ENCODE measurements around the gene CAPG. TPM values are rescaled to one million over a fixed set of nuclear protein-coding genes. Genes with fewer than 3 reads are reported as not detected.

Gene CAPG
- total RNA-seq, 1 donor from 2014 or later: 3.5 TPM

DNA sequence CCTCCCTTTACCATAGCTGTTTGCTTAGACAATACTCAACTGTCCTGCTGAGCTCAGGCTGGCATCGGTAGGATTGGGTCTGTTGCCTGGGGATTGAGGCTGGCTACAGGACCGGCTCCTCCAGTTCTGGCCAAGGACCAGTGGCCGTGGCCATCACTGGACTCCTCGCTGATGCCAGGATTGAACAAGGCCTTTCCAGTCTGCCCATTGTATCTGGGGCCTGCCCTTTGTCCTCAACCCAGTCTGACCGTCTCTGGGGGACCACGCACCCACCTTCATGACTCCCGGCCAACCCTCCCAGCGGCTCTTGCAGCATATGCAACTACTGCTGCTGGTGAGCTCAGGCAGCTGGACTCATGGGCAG is 37.0 kb upstream of the CAPG start:
- Histone ChIP-seq H3K4me1 (peaks cover 19% of the 10 kb centered on the region), H3K27me3 (ENCODE audit: low read depth) (no peaks in the 10 kb centered on the region), H3K9me3 (replicated peaks) (no peaks in the 10 kb centered on the region), H3K36me3 (no peaks in the 10 kb centered on the region), H3K27ac (replicated peaks) (peak overlapping the region; percentile 75), H3K4me3 (no peak overlapping the region)
- intact Hi-C loops (cut with micrococcal nuclease): no loop called here
- DNase-seq: no peak
- TF ChIP-seq, protein P1, sequence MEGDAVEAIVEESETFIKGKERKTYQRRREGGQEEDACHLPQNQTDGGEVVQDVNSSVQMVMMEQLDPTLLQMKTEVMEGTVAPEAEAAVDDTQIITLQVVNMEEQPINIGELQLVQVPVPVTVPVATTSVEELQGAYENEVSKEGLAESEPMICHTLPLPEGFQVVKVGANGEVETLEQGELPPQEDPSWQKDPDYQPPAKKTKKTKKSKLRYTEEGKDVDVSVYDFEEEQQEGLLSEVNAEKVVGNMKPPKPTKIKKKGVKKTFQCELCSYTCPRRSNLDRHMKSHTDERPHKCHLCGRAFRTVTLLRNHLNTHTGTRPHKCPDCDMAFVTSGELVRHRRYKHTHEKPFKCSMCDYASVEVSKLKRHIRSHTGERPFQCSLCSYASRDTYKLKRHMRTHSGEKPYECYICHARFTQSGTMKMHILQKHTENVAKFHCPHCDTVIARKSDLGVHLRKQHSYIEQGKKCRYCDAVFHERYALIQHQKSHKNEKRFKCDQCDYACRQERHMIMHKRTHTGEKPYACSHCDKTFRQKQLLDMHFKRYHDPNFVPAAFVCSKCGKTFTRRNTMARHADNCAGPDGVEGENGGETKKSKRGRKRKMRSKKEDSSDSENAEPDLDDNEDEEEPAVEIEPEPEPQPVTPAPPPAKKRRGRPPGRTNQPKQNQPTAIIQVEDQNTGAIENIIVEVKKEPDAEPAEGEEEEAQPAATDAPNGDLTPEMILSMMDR (IDR thresholded peaks at IDR 0.05; ENCODE audit: borderline replicate concordance): no peak

DNA sequence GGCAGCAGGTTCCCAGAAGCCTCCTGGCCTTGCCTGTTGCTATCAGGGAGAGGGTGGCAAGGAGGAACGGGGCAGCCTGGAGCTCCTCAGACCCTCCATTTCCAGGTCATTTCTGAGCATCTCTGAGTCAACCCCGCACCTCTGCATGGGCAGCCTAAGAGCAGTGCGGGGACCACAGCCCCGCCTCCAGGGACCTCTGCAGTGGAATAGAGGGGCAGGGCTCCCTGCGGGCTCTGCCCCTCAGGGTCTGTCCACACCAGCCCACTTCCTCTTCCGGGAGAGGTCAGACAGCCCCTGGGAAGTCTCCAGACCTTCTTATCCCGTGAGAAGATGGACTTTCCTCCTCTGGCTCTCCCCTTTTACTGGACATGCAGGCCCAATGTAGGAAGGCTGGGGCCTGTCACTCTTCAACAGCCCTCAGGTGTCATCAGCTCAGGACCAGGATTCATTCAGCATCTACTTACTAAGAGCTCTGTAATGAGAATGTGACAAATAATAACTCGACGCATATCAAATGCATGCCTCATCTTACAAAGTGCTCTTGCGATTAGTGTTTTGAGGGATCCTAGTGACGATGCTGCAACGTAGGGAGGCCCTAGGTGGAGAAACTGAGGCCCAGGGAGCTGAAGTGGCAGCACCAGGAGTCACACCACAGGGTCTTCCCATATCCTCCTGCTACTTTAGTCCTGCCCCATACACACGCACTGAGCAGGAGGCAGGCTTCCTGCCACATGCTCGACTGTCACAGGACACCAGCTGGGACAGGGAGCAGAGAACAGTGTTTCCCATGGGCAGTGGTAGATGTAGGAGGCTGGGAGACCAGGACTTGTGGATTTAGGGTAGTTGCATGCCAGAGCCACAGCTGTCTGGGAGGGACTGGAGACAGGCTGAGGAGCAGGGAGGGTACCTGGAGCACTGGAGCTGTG is 36.4 kb upstream of the CAPG start:
- H3K27me3 ChIP-seq (ENCODE audit: low read depth): no peaks in the 10 kb centered on the region
- H3K27ac ChIP-seq (replicated peaks): peak overlapping the region; percentile 75
- DNase-seq: no peak
- intact Hi-C loops (cut with micrococcal nuclease): no loop called here
- H3K9me3 ChIP-seq (replicated peaks): no peaks in the 10 kb centered on the region
- no peak overlapping the region for H3K4me3 ChIP-seq
- peaks cover 19% of the 10 kb centered on the region for H3K4me1 ChIP-seq
- no peaks in the 10 kb centered on the region for H3K36me3 ChIP-seq
- TF ChIP-seq, protein P1 (IDR thresholded peaks at IDR 0.05; ENCODE audit: borderline replicate concordance): no peak

DNA sequence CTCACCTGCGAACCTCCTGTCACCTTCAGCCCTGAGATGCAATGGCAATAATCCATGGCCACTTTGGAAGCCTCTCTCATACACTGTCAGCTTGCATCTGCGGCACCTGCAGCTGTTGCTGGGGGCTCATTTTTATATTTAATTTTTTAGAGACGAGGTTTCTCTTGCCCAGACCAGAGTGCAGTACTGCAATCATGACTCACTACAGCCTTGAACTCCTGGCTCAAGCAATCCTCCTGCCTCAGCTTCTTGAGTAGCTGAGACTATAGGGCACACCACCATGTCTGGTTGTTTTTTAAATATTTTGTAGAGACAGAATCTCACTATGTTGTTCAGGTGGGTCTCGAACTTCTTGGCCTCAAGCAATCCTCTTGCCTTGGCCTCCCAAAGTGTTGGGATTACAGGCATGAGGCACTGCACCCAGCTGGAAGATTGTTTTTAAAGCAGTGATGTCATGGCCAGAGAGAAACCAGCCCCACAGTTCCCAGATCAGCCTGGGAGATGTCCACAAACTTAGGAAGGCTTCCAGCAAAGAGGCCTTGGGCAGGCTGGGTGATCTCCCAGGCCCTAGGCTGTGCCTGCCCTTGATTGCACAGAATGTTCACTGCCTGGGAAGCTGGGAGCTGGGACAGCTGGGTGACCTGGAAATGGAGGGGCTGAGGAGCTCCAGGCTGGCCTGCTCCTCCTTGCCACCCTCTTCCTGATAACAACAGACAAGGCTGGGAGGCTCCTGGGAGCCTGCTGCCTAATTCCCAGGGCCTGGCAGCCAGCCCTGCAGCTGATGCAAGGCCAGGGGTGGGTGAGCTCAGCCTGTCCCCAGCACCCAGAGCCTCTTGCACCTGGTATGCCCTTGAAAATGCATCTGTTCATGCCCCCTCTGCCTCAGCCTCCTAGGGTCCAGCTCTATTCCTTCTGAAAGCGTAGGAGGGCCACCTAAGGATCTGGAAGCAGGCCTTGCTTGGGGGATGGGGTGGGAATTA is 35.4 kb upstream of the CAPG start:
- intact Hi-C loops (cut with micrococcal nuclease): no loop called here
- DNase-seq: peak; percentile 54
- Histone ChIP-seq H3K9me3 (replicated peaks) (no peaks in the 10 kb centered on the region), H3K27me3 (ENCODE audit: low read depth) (no peaks in the 10 kb centered on the region), H3K36me3 (no peaks in the 10 kb centered on the region), H3K27ac (replicated peaks) (peak overlapping the region; percentile 75), H3K4me1 (peaks cover 19% of the 10 kb centered on the region), H3K4me3 (no peak overlapping the region)
- TF ChIP-seq, protein P1 (IDR thresholded peaks at IDR 0.05; ENCODE audit: borderline replicate concordance): no peak

DNA sequence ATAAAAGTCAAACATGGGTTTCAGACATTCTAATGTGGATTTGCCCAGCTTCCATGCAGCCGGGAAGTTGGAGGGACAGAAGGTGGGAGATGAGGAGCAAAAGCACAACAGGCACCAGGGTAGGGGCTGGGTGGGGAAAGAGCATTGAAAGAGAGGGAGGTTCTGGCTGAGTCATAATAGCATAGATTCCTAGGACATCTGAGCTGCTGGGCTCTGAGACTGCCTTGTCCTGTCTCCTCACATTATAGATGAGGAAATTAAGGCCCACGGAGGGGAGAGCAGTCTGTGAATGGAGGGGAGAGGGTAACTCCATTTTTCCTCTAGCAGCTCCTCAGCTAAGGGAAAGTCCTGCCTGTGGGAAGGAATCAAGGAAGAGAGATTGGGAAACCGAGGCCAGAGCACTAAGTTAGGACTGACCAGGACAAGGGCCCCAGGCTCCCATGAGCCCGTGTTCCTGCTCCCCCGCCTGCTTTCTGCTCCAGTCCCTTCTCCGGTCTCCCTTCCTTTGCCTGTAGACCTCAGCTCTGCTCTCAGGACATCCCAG is 34.5 kb upstream of the CAPG start:
- TF ChIP-seq, protein P1 (IDR thresholded peaks at IDR 0.05; ENCODE audit: borderline replicate concordance): no peak
- H3K27ac ChIP-seq (replicated peaks): peak overlapping the region; percentile 75

DNA sequence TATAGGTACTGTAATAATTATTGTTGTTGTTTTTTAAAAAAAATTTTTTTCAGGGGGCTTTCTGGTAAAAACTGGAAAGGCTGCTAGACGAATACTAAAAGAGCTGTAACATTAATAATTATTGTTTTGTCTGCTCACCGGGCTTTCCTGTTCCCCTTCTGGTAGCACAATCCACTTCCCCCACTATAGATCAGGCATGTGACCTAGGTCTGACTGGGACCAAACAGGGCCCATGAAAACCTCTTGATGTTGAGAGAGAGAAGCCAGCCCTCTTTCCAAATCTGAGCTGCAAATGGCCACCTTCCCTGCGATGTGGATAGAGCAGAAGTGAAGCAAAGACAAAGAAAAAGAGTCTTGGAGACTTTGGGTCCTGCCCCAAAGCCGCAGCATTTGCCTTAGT is 31.7 kb upstream of the CAPG start:
- Histone ChIP-seq H3K27ac (replicated peaks) (no peak overlapping the region), H3K4me3 (no peak overlapping the region), H3K9me3 (replicated peaks) (no peaks in the 10 kb centered on the region), H3K4me1 (peaks cover 43% of the 10 kb centered on the region), H3K27me3 (ENCODE audit: low read depth) (no peaks in the 10 kb centered on the region), H3K36me3 (no peaks in the 10 kb centered on the region)
- DNase-seq: no peak
- intact Hi-C loops (cut with micrococcal nuclease): no loop called here
- TF ChIP-seq, protein P1 (IDR thresholded peaks at IDR 0.05; ENCODE audit: borderline replicate concordance): no peak

More for the DNA sequence above, 34.5 kb upstream of the CAPG start:
- Histone ChIP-seq H3K27me3 (ENCODE audit: low read depth) (no peaks in the 10 kb centered on the region), H3K4me3 (no peak overlapping the region), H3K4me1 (peaks cover 19% of the 10 kb centered on the region), H3K36me3 (no peaks in the 10 kb centered on the region), H3K9me3 (replicated peaks) (no peaks in the 10 kb centered on the region)
- intact Hi-C loops (cut with micrococcal nuclease): no loop called here
- no peak for DNase-seq

All from left ventricle myocardium inferior (tissue), 1 donor.